Measurements from ENCODE around the gene PFN1. TPM values are rescaled to one million over a fixed set of nuclear protein-coding genes. Genes with fewer than 3 reads are reported as not detected.

PFN1 gene
- total and polyA plus RNA-seq, 9 of the 15 experiments (the other 6 are each of a cell fraction or from before 2014, with no cell fraction given) = 60.5 to 1,479 (median 456) TPM

DNA sequence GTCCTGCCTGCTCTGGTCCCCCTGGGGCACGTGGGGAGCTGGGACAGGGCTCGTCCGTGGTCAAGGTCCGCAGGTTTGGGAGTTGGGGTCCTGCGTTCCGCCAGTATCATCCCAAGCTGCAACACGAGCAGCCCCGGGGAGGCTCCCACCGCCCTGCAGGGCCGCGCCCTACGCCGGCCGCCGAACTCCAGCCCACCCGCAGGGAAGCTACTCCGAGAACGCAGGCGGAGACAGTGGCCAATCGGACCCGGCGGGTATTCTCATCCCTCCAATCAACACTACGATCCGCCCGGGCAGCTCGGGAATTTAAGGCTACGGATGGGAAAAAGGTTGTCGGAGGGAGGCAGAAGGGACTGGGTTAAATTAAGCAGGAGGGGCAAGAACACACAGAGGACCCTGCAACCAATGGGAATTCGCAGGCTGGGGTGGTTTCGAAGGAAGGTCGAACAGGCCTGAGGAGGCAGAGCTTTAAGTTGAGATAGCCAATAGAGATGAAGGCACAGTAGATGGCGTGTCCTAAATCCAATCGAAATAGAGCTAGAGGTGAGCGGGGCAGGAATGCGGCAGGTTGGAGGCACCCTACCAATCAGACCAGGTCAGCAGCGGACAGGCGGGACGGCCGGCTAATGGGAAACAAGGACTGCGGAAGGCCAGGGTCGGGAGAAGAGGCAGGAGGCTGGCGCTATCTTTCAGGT, 18.7 kb upstream of the PFN1 start (continued):
- TF ChIP-seq, protein P1, sequence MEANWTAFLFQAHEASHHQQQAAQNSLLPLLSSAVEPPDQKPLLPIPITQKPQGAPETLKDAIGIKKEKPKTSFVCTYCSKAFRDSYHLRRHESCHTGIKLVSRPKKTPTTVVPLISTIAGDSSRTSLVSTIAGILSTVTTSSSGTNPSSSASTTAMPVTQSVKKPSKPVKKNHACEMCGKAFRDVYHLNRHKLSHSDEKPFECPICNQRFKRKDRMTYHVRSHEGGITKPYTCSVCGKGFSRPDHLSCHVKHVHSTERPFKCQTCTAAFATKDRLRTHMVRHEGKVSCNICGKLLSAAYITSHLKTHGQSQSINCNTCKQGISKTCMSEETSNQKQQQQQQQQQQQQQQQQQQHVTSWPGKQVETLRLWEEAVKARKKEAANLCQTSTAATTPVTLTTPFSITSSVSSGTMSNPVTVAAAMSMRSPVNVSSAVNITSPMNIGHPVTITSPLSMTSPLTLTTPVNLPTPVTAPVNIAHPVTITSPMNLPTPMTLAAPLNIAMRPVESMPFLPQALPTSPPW (CRISPR knock-in tag; IDR thresholded peaks at IDR 0.05) = peak; percentile 36
- no peak for TF ChIP-seq PHTF2 (CRISPR knock-in tag; IDR thresholded peaks at IDR 0.05)
- no peak for TF ChIP-seq SLC30A9 (CRISPR knock-in tag; IDR thresholded peaks at IDR 0.05)
- TF ChIP-seq ZKSCAN1 (IDR thresholded peaks at IDR 0.05; ENCODE audit: low read depth, low read length) = no peak
- TF ChIP-seq, protein P2, sequence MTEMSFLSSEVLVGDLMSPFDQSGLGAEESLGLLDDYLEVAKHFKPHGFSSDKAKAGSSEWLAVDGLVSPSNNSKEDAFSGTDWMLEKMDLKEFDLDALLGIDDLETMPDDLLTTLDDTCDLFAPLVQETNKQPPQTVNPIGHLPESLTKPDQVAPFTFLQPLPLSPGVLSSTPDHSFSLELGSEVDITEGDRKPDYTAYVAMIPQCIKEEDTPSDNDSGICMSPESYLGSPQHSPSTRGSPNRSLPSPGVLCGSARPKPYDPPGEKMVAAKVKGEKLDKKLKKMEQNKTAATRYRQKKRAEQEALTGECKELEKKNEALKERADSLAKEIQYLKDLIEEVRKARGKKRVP (CRISPR knock-in tag; IDR thresholded peaks at IDR 0.05) = no peak
- TF ChIP-seq POLR2A (conservative IDR thresholded peaks at IDR 0.05) = 0 out of 2 replicates have a peak, but pooled peaks have one; percentile 20
- TF ChIP-seq SMARCC2 (IDR thresholded peaks at IDR 0.05; ENCODE audit: low read depth) = no peak
- TF ChIP-seq TBP (optimal IDR thresholded peaks at IDR 0.05; ENCODE audit: low read depth, low read length) = peak; percentile 45
- TF ChIP-seq, protein P3, sequence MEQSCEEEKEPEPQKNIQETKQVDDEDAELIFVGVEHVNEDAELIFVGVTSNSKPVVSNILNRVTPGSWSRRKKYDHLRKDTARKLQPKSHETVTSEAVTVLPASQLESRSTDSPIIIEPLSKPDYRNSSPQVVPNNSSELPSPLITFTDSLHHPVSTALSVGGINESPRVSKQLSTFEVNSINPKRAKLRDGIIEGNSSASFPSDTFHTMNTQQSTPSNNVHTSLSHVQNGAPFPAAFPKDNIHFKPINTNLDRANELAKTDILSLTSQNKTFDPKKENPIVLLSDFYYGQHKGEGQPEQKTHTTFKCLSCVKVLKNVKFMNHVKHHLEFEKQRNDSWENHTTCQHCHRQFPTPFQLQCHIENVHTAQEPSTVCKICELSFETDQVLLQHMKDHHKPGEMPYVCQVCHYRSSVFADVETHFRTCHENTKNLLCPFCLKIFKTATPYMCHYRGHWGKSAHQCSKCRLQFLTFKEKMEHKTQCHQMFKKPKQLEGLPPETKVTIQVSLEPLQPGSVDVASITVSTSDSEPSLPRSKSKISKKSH (CRISPR knock-in tag; IDR thresholded peaks at IDR 0.05) = no peak
- TF ChIP-seq L3MBTL2 (IDR thresholded peaks at IDR 0.05) = peak; percentile 97
- TF ChIP-seq, protein P4, sequence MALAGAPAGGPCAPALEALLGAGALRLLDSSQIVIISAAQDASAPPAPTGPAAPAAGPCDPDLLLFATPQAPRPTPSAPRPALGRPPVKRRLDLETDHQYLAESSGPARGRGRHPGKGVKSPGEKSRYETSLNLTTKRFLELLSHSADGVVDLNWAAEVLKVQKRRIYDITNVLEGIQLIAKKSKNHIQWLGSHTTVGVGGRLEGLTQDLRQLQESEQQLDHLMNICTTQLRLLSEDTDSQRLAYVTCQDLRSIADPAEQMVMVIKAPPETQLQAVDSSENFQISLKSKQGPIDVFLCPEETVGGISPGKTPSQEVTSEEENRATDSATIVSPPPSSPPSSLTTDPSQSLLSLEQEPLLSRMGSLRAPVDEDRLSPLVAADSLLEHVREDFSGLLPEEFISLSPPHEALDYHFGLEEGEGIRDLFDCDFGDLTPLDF (CRISPR knock-in tag; IDR thresholded peaks at IDR 0.05) = 0 out of 2 replicates have a peak, but pooled peaks have one; percentile 31
- TF ChIP-seq RCOR1 (IDR thresholded peaks at IDR 0.05; ENCODE audit: borderline replicate concordance in 1 of 2, low read depth in 2 of 2, low read length in 2 of 2) = no peak
- TF ChIP-seq EZH2 (IDR thresholded peaks at IDR 0.05; ENCODE audit: borderline replicate concordance, low read depth, low read length) = no peak
- peak; percentile 98 for TF ChIP-seq FOS (IDR thresholded peaks at IDR 0.05; ENCODE audit: extremely low read depth, insufficient read length)
- TF ChIP-seq, protein P5, sequence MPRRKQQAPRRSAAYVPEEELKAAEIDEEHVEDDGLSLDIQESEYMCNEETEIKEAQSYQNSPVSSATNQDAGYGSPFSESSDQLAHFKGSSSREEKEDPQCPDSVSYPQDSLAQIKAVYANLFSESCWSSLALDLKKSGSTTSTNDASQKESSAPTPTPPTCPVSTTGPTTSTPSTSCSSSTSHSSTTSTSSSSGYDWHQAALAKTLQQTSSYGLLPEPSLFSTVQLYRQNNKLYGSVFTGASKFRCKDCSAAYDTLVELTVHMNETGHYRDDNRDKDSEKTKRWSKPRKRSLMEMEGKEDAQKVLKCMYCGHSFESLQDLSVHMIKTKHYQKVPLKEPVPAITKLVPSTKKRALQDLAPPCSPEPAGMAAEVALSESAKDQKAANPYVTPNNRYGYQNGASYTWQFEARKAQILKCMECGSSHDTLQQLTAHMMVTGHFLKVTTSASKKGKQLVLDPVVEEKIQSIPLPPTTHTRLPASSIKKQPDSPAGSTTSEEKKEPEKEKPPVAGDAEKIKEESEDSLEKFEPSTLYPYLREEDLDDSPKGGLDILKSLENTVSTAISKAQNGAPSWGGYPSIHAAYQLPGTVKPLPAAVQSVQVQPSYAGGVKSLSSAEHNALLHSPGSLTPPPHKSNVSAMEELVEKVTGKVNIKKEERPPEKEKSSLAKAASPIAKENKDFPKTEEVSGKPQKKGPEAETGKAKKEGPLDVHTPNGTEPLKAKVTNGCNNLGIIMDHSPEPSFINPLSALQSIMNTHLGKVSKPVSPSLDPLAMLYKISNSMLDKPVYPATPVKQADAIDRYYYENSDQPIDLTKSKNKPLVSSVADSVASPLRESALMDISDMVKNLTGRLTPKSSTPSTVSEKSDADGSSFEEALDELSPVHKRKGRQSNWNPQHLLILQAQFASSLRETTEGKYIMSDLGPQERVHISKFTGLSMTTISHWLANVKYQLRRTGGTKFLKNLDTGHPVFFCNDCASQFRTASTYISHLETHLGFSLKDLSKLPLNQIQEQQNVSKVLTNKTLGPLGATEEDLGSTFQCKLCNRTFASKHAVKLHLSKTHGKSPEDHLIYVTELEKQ (CRISPR knock-in tag; IDR thresholded peaks at IDR 0.05) = no peak
- TF ChIP-seq, protein P6, sequence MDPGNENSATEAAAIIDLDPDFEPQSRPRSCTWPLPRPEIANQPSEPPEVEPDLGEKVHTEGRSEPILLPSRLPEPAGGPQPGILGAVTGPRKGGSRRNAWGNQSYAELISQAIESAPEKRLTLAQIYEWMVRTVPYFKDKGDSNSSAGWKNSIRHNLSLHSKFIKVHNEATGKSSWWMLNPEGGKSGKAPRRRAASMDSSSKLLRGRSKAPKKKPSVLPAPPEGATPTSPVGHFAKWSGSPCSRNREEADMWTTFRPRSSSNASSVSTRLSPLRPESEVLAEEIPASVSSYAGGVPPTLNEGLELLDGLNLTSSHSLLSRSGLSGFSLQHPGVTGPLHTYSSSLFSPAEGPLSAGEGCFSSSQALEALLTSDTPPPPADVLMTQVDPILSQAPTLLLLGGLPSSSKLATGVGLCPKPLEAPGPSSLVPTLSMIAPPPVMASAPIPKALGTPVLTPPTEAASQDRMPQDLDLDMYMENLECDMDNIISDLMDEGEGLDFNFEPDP (CRISPR knock-in tag; IDR thresholded peaks at IDR 0.05) = no peak
